Thoracic aorta (tissue), 2 donors: ENCODE data around the gene STIM1. TPM values are rescaled to one million over a fixed set of nuclear protein-coding genes. Genes with fewer than 3 reads are reported as not detected.

ENCODE experiments used
- ATAC-seq: fragments of 150-250 bp; one replicate; pipeline ENCODE4 v1.8.0; 2017; ENCODE audit warnings: low read depth; ENCODE audit not compliant: insufficient number of reproducible peaks, low FRiP score
- DNase-seq: peaks from one replicate; pipeline ENCODE4 v3.0.0-alpha.2; 2020; ENCODE audit warnings: low spot score
- H3K27ac ChIP-seq, 2 donors: fragments of 200-600 bp; sonication (generic); 1 replicate in 1 of 2; 2 replicates in 1 of 2; pipeline ENCODE4 v1.5.1; 2016; ENCODE audit warnings: mild to moderate bottlenecking in 2 of 2, moderate library complexity in 2 of 2
- H3K27me3 ChIP-seq: fragments of 200-600 bp; sonication (generic); replicated peaks from 2 replicates; pipeline ENCODE4 v1.6.0; 2016; ENCODE audit warnings: mild to moderate bottlenecking; ENCODE audit not compliant: insufficient read depth
- H3K36me3 ChIP-seq: fragments of 200-600 bp; sonication (generic); one replicate; pipeline ENCODE4 v1.5.1; 2016
- H3K4me1 ChIP-seq, 2 donors: fragments of 200-600 bp; sonication (generic); 1 replicate in 1 of 2; 2 replicates in 1 of 2; pipeline versions ENCODE4 v1.5.1 to v1.6.0; 2016; ENCODE audit warnings: low read depth in 2 of 2, mild to moderate bottlenecking in 1 of 2; ENCODE audit not compliant: control insufficient read depth in 1 of 2
- H3K4me3 ChIP-seq: fragments of 200-600 bp; sonication (generic); 2 replicates; pipeline ENCODE4 v1.5.1; 2016; ENCODE audit warnings: mild to moderate bottlenecking
- H3K9me3 ChIP-seq: fragments of 200-600 bp; sonication (generic); 2 replicates; pipeline ENCODE4 v1.5.1; 2016
- CTCF ChIP-seq: fragments of 200-600 bp; sonication (generic); IDR thresholded peaks from one replicate; pipeline ENCODE4 v1.5.1; 2019; ENCODE audit warnings: antibody characterized with exemption
- total RNA-seq, 2 donors: library from RNA; depleted of rRNA; stranded (reverse); fragments of >200 nt; gene quantifications; one replicate each; pipeline versions ENCODE4 v1.1.0 to v1.2.3, GENCODE V29; 2016

Gene STIM1
- total RNA-seq, 2 donors from 2014 or later: 53.8 to 63.0 TPM

GRCh38 chr11:3890014-3890413, 34.5 kb downstream of the STIM1 start:
- ATAC-seq (no peak), DNase-seq (no peak)
- H3K4me3 ChIP-seq: no peak overlapping the region
- no peak for TF ChIP-seq CTCF
- H3K9me3 ChIP-seq: no peaks in the 10 kb centered on the region
- H3K27ac ChIP-seq: no peak overlapping the region
- no peaks in the 10 kb centered on the region for H3K27me3 ChIP-seq
- H3K36me3 ChIP-seq: no peaks in the 10 kb centered on the region
- peaks cover 30% of the 10 kb centered on the region in 2 donors for H3K4me1 ChIP-seq

- DNase-seq (no peak), ATAC-seq (no peak)
- H3K9me3 ChIP-seq: no peaks in the 10 kb centered on the region
- no peaks in the 10 kb centered on the region for H3K36me3 ChIP-seq
- H3K4me3 ChIP-seq: no peak overlapping the region
- H3K27me3 ChIP-seq: no peaks in the 10 kb centered on the region
- H3K4me1 ChIP-seq: peaks cover 34 to 35% of the 10 kb centered on the region in 2 donors
- no peak for TF ChIP-seq CTCF
- H3K27ac ChIP-seq: no peak overlapping the region
Observed at GRCh38 chr11:3890806-3891205, 35.3 kb downstream of the STIM1 start.

GRCh38 chr11:3891751-3892150, 36.3 kb downstream of the STIM1 start:
- H3K4me1 ChIP-seq: peaks cover 34 to 41% of the 10 kb centered on the region in 2 donors
- H3K4me3 ChIP-seq: no peak overlapping the region
- no peaks in the 10 kb centered on the region for H3K27me3 ChIP-seq
- TF ChIP-seq CTCF: no peak
- H3K27ac ChIP-seq: no peak overlapping the region
- H3K9me3 ChIP-seq: no peaks in the 10 kb centered on the region
- DNase-seq (no peak), ATAC-seq (no peak)
- H3K36me3 ChIP-seq: no peaks in the 10 kb centered on the region

GRCh38 chr11:3892156-3892555, 36.7 kb downstream of the STIM1 start:
- ATAC-seq: no peak
- no peak for TF ChIP-seq CTCF
- Histone ChIP-seq H3K4me1 (peaks cover 34 to 44% of the 10 kb centered on the region in 2 donors), H3K27ac (peak overlapping the region in 1 of 2 donors; percentile 32), H3K27me3 (no peaks in the 10 kb centered on the region), H3K36me3 (no peaks in the 10 kb centered on the region), H3K9me3 (no peaks in the 10 kb centered on the region), H3K4me3 (no peak overlapping the region)
- DNase-seq: no peak

- Histone ChIP-seq H3K27me3 (no peaks in the 10 kb centered on the region), H3K36me3 (no peaks in the 10 kb centered on the region), H3K4me3 (no peak overlapping the region), H3K4me1 (peaks cover 30 to 44% of the 10 kb centered on the region in 2 donors), H3K27ac (peak overlapping the region in 1 of 2 donors; percentile 58), H3K9me3 (no peaks in the 10 kb centered on the region)
- no peak for ATAC-seq
- no peak for DNase-seq
- no peak for TF ChIP-seq CTCF
Observed at GRCh38 chr11:3893311-3893710, 37.8 kb downstream of the STIM1 start.
